Measurements from ENCODE around the gene OPCML.

- no peak for TF ChIP-seq POLR2AphosphoS5 (IDR thresholded peaks at IDR 0.05; ENCODE audit: low read depth)
- TF ChIP-seq, protein P1, sequence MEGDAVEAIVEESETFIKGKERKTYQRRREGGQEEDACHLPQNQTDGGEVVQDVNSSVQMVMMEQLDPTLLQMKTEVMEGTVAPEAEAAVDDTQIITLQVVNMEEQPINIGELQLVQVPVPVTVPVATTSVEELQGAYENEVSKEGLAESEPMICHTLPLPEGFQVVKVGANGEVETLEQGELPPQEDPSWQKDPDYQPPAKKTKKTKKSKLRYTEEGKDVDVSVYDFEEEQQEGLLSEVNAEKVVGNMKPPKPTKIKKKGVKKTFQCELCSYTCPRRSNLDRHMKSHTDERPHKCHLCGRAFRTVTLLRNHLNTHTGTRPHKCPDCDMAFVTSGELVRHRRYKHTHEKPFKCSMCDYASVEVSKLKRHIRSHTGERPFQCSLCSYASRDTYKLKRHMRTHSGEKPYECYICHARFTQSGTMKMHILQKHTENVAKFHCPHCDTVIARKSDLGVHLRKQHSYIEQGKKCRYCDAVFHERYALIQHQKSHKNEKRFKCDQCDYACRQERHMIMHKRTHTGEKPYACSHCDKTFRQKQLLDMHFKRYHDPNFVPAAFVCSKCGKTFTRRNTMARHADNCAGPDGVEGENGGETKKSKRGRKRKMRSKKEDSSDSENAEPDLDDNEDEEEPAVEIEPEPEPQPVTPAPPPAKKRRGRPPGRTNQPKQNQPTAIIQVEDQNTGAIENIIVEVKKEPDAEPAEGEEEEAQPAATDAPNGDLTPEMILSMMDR (conservative IDR thresholded peaks at IDR 0.05; ENCODE audit: low read depth in 2 of 2) = no peak
- TF ChIP-seq REST (IDR thresholded peaks at IDR 0.05; ENCODE audit: unreplicated experiment) = no peak
- TF ChIP-seq, protein P2, sequence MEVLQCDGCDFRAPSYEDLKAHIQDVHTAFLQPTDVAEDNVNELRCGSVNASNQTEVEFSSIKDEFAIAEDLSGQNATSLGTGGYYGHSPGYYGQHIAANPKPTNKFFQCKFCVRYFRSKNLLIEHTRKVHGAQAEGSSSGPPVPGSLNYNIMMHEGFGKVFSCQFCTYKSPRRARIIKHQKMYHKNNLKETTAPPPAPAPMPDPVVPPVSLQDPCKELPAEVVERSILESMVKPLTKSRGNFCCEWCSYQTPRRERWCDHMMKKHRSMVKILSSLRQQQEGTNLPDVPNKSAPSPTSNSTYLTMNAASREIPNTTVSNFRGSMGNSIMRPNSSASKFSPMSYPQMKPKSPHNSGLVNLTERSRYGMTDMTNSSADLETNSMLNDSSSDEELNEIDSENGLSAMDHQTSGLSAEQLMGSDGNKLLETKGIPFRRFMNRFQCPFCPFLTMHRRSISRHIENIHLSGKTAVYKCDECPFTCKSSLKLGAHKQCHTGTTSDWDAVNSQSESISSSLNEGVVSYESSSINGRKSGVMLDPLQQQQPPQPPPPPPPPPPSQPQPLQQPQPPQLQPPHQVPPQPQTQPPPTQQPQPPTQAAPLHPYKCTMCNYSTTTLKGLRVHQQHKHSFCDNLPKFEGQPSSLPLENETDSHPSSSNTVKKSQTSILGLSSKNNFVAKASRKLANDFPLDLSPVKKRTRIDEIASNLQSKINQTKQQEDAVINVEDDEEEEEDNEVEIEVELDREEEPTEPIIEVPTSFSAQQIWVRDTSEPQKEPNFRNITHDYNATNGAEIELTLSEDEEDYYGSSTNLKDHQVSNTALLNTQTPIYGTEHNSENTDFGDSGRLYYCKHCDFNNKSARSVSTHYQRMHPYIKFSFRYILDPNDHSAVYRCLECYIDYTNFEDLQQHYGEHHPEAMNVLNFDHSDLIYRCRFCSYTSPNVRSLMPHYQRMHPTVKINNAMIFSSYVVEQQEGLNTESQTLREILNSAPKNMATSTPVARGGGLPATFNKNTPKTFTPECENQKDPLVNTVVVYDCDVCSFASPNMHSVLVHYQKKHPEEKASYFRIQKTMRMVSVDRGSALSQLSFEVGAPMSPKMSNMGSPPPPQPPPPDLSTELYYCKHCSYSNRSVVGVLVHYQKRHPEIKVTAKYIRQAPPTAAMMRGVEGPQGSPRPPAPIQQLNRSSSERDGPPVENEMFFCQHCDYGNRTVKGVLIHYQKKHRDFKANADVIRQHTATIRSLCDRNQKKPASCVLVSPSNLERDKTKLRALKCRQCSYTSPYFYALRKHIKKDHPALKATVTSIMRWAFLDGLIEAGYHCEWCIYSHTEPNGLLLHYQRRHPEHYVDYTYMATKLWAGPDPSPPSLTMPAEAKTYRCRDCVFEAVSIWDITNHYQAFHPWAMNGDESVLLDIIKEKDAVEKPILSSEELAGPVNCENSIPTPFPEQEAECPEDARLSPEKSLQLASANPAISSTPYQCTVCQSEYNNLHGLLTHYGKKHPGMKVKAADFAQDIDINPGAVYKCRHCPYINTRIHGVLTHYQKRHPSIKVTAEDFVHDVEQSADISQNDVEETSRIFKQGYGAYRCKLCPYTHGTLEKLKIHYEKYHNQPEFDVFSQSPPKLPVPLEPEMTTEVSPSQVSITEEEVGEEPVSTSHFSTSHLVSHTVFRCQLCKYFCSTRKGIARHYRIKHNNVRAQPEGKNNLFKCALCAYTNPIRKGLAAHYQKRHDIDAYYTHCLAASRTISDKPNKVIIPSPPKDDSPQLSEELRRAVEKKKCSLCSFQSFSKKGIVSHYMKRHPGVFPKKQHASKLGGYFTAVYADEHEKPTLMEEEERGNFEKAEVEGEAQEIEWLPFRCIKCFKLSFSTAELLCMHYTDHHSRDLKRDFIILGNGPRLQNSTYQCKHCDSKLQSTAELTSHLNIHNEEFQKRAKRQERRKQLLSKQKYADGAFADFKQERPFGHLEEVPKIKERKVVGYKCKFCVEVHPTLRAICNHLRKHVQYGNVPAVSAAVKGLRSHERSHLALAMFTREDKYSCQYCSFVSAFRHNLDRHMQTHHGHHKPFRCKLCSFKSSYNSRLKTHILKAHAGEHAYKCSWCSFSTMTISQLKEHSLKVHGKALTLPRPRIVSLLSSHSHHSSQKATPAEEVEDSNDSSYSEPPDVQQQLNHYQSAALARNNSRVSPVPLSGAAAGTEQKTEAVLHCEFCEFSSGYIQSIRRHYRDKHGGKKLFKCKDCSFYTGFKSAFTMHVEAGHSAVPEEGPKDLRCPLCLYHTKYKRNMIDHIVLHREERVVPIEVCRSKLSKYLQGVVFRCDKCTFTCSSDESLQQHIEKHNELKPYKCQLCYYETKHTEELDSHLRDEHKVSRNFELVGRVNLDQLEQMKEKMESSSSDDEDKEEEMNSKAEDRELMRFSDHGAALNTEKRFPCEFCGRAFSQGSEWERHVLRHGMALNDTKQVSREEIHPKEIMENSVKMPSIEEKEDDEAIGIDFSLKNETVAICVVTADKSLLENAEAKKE (CRISPR knock-in tag; IDR thresholded peaks at IDR 0.05) = no peak
- TF ChIP-seq EZH2 (IDR thresholded peaks at IDR 0.05; ENCODE audit: low read depth, unreplicated experiment) = no peak
- no peak for TF ChIP-seq CREB1 (CRISPR knock-in tag; IDR thresholded peaks at IDR 0.05; ENCODE audit: low read depth)
- no peak for TF ChIP-seq EZH2phosphoT487 (IDR thresholded peaks at IDR 0.05; ENCODE audit: unreplicated experiment)
- no peak for TF ChIP-seq ETS1 (IDR thresholded peaks at IDR 0.05)
- TF ChIP-seq ZNF331 (CRISPR knock-in tag; IDR thresholded peaks at IDR 0.05; ENCODE audit: low read depth) = no peak
- TF ChIP-seq ZNF114 (CRISPR knock-in tag; IDR thresholded peaks at IDR 0.05) = no peak
- no peak for TF ChIP-seq JUNB (IDR thresholded peaks at IDR 0.05; ENCODE audit: unreplicated experiment)
- TF ChIP-seq STAT1 (IDR thresholded peaks at IDR 0.05; ENCODE audit: unreplicated experiment) = no peak
- TF ChIP-seq NANOG (IDR thresholded peaks at IDR 0.05; ENCODE audit: borderline replicate concordance) = no peak
These were observed 633.6 kb downstream of the OPCML start for GRCh38 chr11:132898676-132899075.

Data from GM23338 (cell line).